NCI-H187 treated with DMSO at 0.1 percent for 48 hours (cell line): ENCODE results near the gene UBR4.
"Not testable (repeated sequence)": the region's sequence is repeated elsewhere in the genome, so short reads cannot be mapped to it uniquely, and the experiment has no call there.

Source experiments
- DNase-seq: peaks from one replicate; lab custom pipeline; 2025; lab: John Stamatoyannopoulos, UW

UBR4 gene

DNA sequence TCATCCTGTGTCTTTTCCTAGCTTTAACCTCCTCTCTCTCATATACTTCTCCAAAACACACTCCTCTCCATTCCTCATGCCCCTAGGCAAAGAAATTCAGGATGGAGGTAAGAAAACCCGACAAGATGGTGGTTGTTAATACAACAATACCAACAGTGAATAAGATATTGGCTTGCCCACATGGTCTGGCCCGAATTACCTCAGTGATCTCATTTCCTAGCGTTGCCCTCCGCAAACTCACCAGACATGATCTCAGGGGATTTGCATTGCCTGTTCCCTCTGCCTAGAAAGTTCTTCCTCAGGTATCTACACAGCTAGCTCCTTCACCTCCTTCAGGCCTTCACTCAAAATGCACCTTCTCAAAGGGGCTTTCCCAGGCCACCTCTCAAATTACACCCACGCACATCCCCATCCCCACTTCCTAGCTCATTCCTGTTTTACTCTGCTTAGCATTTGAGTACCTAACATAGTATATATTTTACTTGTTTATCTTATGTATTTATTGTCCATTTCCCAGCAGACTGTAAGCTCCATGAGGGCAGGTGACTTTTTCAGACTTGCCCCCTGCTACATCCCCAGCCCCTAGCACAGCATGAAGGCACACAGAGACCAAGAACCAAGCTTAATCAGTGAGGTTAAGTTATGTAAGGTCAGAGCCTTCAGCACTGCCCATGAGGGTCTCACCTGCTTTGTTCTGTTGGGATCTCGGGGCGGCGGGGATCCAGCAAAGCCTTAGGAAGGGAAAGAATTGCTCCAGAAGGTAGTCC, 10.2 kb upstream of the UBR4 start:
- no peak for DNase-seq

DNA sequence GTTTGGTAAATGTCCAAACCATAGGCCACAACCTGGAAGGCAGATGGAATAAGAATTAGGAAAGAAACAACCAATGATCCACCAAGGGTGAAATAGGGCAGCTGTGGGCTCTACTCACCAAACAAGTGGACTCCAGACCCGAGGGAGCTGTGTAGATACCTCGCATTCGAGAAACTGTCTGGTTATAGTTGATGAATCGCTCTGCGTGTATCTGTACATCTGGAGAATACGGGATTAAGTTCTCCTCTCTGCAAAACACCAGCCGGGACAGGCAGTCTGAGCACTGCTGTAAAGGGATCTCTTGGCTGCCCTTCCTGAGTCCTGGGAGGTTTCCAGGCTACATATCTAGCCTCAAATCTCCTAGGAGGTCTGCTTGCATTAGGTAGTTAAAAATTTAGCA, 9.4 kb upstream of the UBR4 start:
- no peak for DNase-seq

DNA sequence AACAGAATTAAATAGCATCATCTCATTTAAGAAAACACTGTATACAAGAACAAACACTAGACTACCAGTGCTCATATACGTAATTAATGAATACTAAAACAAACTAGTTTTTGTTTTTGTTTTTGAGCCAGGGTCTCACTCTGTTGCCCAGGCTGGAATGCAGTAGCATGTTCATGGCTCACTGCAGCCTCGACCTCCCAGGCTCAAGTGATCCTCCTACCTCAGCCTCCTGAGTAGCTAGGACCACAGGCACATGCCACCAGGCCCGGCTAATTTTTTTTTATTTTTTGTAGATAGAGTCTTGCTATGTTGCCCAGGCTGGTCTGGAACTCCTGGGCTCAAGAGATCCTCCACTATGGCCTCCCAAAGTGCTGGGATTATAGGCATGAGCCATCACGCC, 6.5 kb upstream of the UBR4 start:
- DNase-seq, result not testable (repeated sequence)

DNA sequence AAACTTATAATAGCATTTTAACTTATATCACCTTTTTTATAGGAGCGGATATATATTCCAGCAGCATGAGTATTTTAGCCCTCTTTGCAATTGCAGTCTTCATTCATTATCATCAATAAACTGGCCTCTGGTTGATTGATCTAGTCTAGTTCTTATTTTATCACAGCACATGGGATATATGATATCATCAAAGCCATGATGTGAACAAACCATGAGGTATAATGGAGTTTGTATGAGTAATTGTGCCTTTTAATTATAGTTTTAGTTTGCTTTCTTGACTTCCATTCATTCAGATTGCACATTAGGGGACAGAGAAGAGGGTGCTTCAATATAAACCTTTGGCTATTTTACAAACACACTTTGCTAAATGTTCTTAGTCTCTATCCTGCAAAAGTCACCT, 3.5 kb upstream of the UBR4 start:
- no peak for DNase-seq

DNA sequence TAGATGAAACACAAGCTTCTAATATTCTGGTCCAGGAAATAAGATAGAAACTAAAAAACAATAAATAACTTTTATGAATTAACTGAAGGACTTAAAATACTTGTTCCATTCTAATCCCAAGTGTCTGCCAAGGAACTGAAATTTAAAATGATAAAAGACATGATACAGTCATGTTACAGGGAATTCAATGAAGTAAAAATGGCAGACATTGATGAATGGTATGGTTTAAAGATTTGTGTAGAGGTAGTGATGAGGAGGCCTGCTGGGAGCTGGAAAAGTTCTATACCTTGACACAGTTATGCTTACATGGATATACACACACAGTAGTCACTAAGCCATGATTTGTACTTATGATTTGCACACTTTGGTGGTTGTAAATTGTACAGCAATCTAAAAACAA, 2.1 kb upstream of the UBR4 start:
- DNase-seq, result no peak

DNA sequence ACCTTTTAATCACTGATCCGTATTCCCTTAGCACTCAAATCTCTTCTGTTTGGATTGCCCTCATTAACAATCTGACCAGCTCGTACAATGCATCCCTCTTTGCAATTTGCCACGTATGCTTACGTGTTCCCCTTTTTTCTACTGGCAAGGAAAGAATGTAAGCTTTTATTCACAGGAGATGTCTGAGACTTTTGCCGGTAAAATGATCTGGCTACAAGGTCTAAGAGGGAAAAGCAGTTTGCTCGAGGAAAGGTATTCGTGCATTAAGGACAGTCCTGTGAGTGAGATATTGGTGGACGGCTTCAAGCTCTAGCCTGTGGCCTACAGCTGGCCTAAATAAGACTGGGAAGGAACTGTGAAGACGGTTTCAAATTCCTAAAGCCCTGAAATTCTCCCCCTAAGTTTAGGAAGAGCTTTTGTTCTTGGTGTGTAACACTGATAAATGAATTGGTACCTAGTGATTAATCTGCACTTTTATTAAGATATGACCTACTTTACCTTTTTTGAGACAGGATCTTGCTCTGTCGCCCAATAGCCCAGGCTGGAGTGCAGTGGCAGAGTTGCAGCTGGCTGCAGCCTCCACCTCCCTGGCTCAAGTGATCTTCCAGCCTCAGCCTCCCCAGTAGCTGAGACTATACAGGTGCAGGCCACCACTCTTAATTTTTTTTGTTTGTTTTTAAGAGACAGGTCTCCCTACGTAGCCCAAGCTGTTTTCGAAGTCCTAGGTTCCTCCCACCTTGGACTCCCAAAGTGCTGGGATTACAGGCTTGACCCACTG, 895 bp upstream of the UBR4 start:
- DNase-seq, result no peak

DNA sequence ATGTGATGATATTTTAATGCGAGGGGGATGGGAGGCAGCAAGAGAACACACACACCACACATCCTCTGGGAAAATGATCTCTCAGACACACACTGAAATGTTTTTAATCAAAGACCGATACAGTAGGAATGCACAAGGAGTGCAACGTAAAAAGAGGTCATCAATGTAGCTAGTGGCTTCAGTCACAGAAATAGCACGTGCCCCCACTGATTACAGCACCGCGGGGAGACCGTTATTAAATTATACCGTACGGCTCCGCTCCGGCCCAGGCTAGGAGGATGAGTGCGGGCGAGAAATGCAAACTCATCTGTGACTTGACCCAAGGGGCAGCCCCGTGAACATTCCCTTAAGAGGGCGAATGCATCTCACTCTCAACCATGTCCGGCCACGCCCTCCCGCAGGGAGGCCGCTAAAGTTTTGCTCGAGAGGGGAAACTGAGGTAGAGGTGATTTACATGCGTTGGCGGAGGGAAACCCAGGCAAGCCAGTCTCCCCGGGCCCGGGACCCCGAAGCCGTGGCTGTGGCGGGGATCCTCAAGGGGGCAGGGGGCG, 552 bp downstream of the UBR4 start:
- no peak for DNase-seq

DNA sequence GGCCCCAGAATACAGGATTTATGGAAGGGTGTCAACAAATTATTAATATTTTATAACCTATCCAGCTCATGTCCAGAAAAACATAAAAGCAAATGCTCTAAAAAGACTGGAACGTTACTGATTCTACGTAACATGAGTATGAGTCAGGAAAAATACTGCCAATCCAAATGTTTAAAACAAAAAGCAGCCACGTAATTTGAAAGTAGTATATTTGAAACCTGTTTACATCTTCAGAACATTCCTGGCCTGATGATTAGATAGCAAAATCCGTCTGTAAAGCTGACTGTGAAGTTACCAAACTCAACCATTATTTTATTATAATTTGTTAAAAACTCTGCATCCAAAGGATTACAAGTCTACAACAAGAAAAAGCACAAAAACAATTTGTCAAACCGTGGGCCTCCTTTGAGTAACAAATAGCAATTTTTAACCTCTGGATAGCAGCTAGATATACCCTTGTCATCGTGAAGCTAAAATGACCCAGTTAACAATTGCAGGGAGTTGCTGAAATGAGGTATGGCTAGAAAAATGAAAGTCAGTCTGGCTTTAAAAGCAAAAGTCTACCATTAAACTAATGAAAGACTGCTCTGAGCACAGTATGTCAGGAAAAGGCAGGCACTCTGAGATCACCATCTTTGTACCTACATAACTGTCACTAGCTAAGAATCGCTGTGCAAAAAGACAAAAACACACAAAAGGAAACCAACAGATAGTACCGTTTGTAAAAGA, 1.2 kb downstream of the UBR4 start:
- DNase-seq, result no peak

DNA sequence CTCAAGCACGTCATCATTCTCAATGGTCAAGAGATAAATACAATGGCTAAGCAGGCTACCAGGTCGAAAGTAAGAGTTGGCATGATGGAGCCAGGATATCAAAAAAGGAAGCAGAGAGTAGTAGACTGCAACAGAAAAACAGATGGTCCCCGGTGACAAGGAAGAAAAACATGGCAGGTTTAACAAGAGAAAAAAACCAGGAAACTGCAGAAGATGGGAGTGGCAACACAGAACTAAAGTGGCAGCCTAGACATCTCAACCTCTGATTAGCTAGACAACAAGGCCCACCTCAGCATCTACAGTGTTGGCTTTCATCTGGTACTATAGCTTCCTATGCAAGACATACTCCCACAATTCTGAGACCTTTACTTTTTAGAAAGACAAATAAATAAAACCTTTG, 3.1 kb downstream of the UBR4 start:
- no peak for DNase-seq

DNA sequence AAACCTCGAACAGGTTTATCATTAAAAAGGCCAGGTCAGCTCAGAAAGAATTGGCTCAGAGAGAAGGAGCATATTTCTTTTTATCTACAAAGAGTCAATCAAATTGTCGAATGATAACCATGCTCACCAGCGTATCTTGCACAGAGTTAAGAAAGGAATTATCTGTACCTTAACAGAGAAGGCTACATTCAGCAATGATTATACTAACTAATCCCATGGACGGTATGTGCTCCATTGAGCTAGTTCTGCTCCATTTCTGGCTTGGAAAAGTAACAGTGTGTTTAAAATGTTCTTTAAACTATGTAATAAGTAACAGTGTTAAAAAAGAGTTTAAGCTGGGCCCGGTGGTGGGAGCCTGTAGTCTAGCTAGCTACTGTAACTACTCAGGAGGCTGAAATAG, 4.2 kb downstream of the UBR4 start:
- DNase-seq, result no peak

DNA sequence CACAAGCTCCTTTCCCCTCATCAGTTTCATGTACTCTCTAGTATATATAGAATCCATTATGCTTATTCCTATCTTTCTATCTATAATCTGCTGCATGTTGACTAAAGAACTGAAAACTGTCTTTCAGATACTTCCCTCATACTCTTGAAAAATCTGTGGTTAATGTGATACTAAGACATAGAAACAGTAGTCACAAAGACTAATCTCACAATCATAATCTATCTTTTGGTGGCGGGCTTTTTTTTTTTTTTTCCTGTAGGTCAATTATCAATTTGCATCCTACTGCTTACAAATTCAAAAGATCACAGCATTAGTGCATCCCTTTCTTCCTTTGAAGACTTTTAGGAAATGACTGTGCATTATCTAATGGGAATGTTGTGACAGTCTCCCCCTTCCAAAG, 4.7 kb downstream of the UBR4 start:
- DNase-seq, result no peak

DNA sequence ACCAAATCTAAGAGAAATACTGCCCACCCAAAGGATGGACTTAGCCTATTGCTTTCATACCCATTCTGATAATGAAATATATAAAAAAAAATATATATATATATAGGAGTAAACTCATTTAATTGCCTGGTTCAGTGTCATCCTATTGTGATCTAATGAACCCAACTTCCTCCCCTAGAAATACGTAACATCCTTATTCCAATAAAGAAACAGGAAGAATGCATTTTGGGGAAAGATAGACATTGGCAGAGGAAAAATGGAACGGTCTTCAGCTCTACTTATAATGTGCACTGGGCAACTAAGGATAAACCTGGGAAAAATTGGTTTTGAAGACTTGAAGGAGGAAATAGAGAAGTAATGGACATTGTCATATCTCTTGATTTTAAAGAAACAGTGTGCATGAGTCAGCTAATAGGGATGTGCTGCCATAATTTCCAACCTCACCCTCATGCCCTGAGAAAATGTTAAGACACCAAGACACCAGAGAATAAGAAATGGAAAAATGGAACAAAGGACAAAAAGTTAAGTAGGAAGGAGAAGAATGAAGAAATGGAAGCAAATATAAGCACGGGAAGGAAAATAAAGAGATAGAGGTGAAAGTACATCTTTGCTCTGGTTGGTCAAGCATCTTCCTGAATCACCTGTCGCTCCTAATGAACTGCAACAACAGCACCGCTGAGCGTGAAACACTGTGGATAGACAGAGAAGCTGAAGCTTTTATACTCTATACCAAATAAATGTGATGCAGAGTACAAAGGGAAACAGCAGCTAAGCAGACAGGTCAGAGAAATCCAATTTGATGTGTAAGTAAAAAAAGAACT, 5.4 kb downstream of the UBR4 start:
- DNase-seq, result no peak

DNA sequence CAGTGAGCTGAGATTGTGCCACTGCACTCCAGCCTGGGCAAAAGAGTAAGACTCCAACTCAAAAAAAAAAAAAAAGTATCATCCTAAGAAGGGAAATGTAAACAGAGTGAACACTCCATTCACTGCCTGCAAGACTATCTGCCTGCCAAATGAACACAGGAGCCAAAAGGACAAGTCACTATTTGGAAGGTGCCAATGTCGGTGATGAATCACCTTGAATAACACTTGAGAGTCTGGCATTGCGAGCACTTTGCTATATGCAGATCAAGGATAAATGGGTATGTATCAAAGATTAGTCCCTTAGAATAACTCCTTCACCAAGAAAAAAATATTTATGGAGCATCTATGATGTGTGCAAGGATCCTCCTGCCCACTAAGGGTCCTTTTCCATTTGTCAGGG, 6.6 kb downstream of the UBR4 start:
- no peak for DNase-seq

DNA sequence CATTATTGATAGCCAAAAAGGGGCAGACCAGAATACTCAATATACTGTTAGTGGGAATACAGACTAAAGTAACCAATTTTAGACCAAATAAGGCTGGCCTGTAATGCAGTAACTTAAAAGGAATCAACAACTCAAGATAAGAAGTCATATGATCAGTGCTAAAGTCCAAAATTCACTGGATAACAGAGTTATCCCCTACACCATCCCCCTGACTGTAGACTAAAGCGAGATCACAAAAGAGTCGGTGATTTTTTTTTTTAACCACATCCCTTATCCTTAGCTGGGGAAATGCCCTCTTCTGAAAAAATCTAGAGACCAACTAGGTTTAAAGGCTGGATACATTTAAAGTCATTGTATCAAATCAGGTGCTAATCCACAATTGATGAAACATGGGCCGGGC, 7.7 kb downstream of the UBR4 start:
- no peak for DNase-seq

DNA sequence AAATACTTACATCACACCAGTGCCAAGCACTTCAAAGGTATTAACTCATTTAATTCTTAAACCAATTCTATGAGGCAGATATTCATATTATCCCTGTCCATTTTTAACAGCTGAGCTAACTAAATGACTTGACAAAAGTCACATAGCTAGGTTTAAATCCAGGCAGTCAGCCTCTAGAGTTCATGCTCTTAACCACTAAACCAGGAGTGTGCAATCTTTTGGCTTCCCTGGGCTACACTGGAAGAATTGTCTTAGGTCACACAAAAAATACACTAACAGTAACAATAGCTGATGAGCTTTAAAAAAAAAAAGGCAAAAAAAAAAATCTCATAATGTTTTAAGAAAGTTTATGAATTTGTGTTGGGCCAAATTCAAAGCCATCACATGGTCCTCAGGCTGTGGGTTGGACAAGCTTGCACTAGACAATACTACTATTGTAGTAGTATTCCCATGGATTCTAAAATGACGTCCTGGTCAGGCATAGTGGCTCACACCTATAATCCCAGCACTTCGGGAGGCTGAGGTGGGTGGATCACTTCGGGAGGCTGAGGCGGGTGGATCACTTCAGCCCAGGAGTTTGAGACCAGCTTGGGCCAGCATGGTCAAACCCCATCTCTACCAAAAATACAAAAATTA, 10.0 kb downstream of the UBR4 start:
- no peak for DNase-seq

DNA sequence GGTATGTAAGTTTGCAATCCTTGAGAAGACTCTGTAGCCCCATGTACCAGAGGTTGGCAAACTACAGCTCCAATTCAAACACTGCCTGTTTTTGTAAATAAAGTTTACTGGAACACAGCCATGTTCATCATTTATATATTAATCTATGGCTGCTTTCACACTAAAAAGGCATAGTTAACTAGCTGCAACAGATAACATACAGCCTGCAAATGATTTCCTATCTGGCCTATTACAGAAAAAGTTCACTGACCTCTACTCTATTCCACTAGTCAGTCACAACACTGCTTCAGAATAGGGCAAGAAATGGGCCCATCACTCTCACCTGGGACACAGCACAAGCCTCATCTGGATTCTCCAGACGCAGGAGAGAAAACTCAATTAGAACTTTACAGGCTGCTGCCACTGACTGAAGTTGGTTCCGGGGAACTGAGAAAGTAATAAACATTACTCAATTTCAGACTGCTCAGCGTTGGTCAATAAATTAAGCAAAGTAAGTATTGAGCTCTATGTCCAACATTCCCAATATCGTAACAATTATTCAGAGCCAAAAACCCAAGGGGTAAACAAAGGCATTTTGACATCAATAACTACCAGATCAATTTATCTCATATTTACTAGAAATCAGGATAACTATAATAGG, 10.6 kb downstream of the UBR4 start:
- no peak for DNase-seq

DNA sequence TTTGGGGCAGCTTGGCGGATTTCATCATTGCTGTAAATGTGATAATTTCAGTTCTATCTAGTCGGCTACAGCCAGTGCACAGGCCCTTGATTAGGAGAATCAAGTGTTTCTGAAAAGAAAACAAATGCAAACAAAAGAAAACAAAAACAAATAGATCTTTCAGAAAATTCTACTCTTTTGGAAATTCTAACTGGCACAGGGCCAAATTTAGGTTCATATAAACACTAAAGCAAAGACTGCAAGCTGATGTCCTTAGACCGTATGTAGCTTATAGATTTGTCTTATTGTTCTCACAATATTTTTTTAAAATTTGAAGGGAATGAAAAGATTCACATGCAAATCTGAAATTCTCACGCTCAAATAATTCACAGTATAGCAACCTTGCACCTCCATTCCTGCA, 11.2 kb downstream of the UBR4 start:
- no peak for DNase-seq

DNA sequence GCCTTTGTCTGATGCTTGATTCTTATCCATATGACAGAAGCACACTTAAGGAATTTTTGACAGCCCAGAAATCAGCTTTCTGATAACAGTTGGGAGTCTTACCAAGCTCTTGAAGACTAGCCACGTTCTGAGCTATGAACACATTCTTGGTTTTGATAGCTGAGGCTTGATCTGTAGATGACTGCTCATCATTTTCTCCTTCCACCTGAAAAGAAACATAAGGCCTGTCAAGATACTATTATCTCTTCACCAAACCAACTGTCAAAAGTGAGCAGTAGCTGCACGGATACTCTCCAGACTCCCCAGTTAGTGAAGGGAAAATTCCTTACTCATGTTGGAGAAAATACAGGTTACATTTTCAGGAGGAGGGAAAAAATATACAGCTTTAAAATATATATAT, 12.2 kb downstream of the UBR4 start:
- DNase-seq, result no peak

DNA sequence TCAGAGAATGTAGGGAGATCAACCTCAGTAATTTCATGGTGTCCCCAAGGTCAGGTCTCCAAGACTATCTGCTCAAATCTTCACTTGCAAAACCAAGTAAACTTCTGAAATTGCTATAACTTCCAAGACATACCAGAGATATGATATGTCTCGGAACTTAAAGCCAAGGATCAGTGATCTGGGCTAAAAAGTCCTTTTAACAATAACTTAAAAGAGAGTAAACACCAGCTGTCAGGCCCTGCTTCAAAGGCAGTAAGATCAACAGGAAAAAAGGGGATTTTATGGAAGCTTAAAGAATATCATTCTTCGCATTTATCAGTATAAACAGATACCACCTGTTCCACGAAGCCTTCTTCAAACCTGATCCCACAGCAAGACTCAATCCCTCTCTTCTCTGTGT, 13.7 kb downstream of the UBR4 start:
- DNase-seq, result no peak

DNA sequence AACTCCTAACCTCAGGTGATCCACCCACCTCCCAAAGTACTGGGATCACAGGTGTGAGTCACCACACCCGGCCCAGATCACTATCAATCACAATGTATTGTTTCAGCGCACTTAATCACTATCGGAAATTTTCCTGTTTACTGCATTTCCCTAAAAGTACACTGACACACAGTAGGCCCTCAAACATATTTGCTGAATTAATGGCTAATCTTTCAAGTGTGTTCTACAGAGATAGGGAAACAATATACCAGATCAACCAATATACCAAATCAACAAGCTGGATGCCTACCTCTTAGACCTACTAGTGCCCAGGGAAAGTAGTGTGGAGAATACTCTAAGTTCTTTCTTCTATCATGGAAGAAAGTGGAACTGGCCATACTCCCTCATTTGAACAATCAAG, 17.1 kb downstream of the UBR4 start:
- no peak for DNase-seq

DNA sequence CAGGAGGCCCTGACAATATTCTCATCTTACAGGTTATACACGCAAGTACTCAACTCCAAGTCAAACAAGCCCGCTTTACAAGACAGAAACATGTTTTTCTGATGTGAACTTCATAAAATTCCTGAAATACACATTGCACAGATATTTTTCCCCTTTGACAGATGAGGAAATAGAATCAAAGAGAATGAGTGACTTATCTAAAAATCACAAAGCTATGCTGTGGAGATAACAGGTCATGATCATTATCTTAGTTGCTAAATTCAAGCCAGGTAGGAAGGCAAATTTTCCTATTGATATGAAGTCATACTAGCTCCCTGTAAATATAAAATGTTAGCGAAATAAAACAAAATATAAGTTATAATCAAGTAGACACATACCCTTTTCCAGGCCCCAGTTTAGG, 18.3 kb downstream of the UBR4 start:
- DNase-seq, result no peak
